ENCODE data around the gene UBASH3A. TPM values are rescaled to one million over a fixed set of nuclear protein-coding genes. Genes with fewer than 3 reads are reported as not detected.

The UBASH3A gene
- total and polyA plus RNA-seq, 4 donors: 0.58 to 0.88 (median 0.67) TPM

GRCh38 chr21:42364304-42364865 is 39.3 kb upstream of the UBASH3A start:
- H3K9me3 ChIP-seq (ENCODE audit: control insufficient read depth in 4 of 4, insufficient read depth in 3 of 4, low read length in 3 of 4): peaks cover 0 to 5% (median 2%) of the 10 kb centered on the region in 4 donors

GRCh38 chr21:42365770-42366169 is 37.9 kb upstream of the UBASH3A start:
- Histone ChIP-seq H3K27ac (ENCODE audit: low read depth in 1 of 2, low read length in 1 of 2) (no peak overlapping the region), H3K36me3 (ENCODE audit: control insufficient read depth in 4 of 4, insufficient read depth in 4 of 4, low read length in 4 of 4) (no peaks in the 10 kb centered on the region), H3K27me3 (ENCODE audit: control insufficient read depth in 3 of 3, insufficient read depth in 3 of 3, low read length in 2 of 3) (peaks cover 0 to 5% (median 3%) of the 10 kb centered on the region in 3 donors), H3K4me3 (no peak overlapping the region), H3K4me1 (ENCODE audit: control insufficient read depth in 5 of 5, insufficient read depth in 5 of 5, low read length in 5 of 5) (no peaks in the 10 kb centered on the region), H3K9me3 (ENCODE audit: control insufficient read depth in 4 of 4, insufficient read depth in 3 of 4, low read length in 3 of 4) (no peaks in the 10 kb centered on the region), H3K9ac (ENCODE audit: insufficient read depth in 1 of 2, low read length in 2 of 2) (no peak overlapping the region)
- no peak for DNase-seq
- no peak for ATAC-seq (ENCODE audit: insufficient read depth, low FRiP score)
- WGBS, 2 donors: 73 to 83% methylated on average over 6 of the region's 6 CpGs
- TF ChIP-seq, protein P1, sequence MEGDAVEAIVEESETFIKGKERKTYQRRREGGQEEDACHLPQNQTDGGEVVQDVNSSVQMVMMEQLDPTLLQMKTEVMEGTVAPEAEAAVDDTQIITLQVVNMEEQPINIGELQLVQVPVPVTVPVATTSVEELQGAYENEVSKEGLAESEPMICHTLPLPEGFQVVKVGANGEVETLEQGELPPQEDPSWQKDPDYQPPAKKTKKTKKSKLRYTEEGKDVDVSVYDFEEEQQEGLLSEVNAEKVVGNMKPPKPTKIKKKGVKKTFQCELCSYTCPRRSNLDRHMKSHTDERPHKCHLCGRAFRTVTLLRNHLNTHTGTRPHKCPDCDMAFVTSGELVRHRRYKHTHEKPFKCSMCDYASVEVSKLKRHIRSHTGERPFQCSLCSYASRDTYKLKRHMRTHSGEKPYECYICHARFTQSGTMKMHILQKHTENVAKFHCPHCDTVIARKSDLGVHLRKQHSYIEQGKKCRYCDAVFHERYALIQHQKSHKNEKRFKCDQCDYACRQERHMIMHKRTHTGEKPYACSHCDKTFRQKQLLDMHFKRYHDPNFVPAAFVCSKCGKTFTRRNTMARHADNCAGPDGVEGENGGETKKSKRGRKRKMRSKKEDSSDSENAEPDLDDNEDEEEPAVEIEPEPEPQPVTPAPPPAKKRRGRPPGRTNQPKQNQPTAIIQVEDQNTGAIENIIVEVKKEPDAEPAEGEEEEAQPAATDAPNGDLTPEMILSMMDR (IDR thresholded peaks at IDR 0.05; ENCODE audit: control extremely low read depth, extremely low read depth): no peak

More at GRCh38 chr21:42364304-42364865, 39.3 kb upstream of the UBASH3A start:
- no peak for DNase-seq
- TF ChIP-seq, protein P1 (IDR thresholded peaks at IDR 0.05; ENCODE audit: control extremely low read depth, extremely low read depth): no peak
- H3K36me3 ChIP-seq (ENCODE audit: control insufficient read depth in 4 of 4, insufficient read depth in 4 of 4, low read length in 4 of 4): no peaks in the 10 kb centered on the region
- no peak for ATAC-seq (ENCODE audit: insufficient read depth, low FRiP score)
- no peak overlapping the region for H3K27ac ChIP-seq (ENCODE audit: low read depth in 1 of 2, low read length in 1 of 2)
- H3K4me1 ChIP-seq (ENCODE audit: control insufficient read depth in 5 of 5, insufficient read depth in 5 of 5, low read length in 5 of 5): no peaks in the 10 kb centered on the region
- H3K4me3 ChIP-seq: no peak overlapping the region
- no peak overlapping the region for H3K9ac ChIP-seq (ENCODE audit: insufficient read depth in 1 of 2, low read length in 2 of 2)
- peaks cover 0 to 5% (median 3%) of the 10 kb centered on the region in 3 donors for H3K27me3 ChIP-seq (ENCODE audit: control insufficient read depth in 3 of 3, insufficient read depth in 3 of 3, low read length in 2 of 3)
- 53 to 69% methylated on average over 13 of the region's 13 CpGs for WGBS, 2 donors

GRCh38 chr21:42366292-42367010 is 37.3 kb upstream of the UBASH3A start, which contains the start of gene TFF1:
TFF1 (minus strand) TSS chr21:42366535; CDS start chr21:42366495, 40 bp downstream.
- H3K9ac ChIP-seq (ENCODE audit: insufficient read depth in 1 of 2, low read length in 2 of 2): no peak within 1 kb of the TSS
- no peaks in the 10 kb centered on the region for H3K9me3 ChIP-seq (ENCODE audit: control insufficient read depth in 4 of 4, insufficient read depth in 3 of 4, low read length in 3 of 4)
- DNase-seq (no peak), ATAC-seq (ENCODE audit: insufficient read depth, low FRiP score) (no peak)
- no peak within 1 kb of the TSS for H3K27ac ChIP-seq (ENCODE audit: low read depth in 1 of 2, low read length in 1 of 2)
- no peaks in the 10 kb centered on the region for H3K4me1 ChIP-seq (ENCODE audit: control insufficient read depth in 5 of 5, insufficient read depth in 5 of 5, low read length in 5 of 5)
- H3K27me3 ChIP-seq (ENCODE audit: control insufficient read depth in 3 of 3, insufficient read depth in 3 of 3, low read length in 2 of 3): peaks cover 0 to 5% (median 3%) of the 10 kb centered on the region in 3 donors
- TF ChIP-seq, protein P1 (IDR thresholded peaks at IDR 0.05; ENCODE audit: control extremely low read depth, extremely low read depth): no peak
- no peaks in the 10 kb centered on the region for H3K36me3 ChIP-seq (ENCODE audit: control insufficient read depth in 4 of 4, insufficient read depth in 4 of 4, low read length in 4 of 4)
- no peak within 1 kb of the TSS for H3K4me3 ChIP-seq
- 76 to 86% methylated on average over 19 of the region's 19 CpGs for WGBS, 2 donors
